NCI-H69 (cell line): Measurements from ENCODE around the gene SETD3.

Experiments
- DNase-seq: peaks from one replicate; lab custom pipeline; 2025; lab: John Stamatoyannopoulos, UW

Gene SETD3

GRCh38 chr14:99393059-99393655 lies 87.5 kb downstream of the SETD3 start:
- DNase-seq = peak; percentile 56

GRCh38 chr14:99391671-99392070 lies 89.0 kb downstream of the SETD3 start:
- no peak for DNase-seq

GRCh38 chr14:99389174-99389826 lies 91.4 kb downstream of the SETD3 start:
- peak; percentile 61 for DNase-seq

DNA sequence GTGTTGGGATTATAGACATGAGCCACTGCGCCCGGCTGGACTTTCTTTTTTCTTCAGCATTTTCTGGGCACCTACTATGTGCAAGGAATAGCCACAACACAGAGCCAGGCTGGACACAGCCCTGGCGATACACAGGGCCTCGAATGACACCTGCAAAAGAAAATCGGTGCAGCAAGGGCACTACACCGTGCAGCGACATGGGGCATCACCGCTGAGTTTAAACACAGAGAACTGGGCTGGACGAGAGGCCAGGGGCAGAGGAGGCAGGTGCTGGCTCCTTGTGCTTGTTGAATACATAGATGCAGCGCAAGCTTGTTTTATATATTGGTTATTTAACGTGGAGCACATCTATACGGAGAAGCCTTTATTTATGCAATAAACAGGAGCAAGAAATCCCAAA lies 92.4 kb downstream of the SETD3 start:
- DNase-seq = no peak

DNA sequence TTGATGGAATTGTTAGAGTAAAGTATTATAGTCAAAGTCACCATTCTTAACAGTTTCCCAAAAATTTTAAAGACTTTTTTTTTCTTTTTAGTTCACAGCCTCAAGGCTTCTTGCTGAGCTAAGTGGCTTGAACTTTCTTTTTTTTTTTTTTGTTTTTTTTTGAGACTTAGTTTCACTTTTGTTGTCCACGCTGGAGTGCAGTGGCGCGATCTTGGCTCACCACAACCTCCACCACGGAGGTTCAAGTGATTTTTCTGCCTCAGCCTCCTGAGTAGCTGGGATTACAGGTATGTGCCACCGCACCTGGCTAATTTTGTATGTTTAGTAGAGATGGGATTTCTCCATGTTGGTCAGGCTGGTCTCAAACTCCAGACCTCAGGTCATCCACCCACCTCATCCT lies 92.8 kb downstream of the SETD3 start:
- no peak for DNase-seq

DNA sequence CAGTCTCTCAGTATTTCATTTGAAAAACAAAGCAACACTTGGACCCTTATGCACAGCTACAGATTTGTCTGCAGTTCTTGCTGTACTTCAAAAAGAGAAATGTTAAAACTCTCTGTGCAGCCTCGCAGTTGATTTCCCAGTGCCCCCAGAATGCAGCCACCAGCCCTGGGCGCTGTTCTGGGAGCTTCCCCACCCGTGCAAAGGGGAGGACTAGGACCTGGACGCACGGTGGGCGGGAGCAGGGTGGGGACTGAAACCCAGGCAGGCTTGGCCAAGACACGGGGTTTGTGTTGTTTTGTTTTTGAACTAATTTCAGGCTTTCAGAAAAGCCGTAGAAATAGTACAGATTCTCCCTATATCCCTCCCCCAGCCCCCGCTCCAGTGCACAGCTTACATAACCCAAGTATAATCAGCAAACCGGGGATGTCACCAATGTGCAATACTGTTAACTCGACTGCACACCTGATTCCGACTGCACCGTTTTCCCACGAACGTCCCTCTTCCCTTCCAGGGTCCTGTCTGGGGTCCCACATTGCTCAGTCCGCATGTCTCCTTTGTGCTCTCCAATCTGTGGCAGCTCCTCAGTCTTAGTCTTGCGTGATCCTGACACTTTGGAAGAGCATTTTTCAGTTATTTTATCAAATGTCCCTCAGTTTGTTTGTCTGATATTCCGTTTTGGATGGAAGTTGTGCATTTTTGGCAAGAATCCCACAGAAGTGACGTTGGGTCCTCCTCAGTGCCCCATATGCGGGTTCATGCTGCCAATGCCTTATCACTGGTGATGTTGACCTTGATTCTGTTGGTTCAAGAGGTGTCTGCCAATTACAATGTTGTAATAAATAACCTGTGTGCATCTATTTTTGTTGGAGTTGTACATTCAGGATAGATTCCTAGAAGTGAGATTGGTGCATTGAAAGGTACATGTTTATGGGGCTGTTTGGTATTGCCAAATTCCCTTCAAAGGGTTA lies 95.9 kb downstream of the SETD3 start:
- DNase-seq = no peak

DNA sequence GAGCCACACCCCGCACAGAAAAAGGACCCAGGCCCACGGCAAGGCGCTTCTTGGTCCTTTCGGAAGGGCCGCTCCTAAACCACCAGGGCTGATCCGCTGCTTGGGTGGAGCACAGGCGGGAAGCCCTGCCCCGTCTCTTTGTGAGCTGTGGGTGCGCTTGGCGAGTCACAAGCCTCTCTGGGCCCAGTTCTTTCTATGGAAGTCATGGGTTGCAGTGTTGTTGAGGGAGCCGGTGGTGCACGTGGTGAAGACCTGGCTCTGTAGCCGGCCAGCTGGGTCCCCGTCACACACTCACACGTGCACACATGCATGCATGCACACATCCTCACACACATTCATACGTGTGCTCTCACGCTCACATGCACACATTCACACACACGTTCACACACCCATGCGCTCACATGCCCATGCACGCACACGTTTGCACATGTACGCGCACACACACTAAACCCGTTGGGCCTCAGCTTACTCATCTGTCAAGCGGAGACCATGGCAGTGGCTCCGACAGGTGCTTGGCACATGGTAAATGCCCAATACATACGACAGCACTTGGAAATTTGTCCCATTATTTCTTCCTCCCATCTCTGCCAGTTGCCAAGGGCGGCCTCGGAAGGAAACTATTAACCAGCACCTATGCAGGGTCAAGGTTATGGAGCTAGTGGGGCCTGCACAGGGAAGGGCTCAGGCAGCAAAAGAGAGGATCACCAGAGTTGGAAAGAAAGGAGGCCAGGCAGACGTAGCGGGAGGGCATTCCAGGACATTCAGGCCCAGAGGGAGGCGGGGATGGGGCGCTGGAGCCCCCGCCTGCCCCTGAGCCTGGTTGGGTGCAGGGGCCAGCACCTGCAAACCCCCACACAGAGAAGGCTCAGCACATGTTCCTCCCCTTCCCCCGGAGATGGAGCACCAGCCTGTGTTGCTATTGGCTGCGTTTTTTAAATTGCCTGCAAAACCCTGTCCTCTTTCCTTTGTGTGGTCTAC lies 96.9 kb downstream of the SETD3 start:
- DNase-seq = no peak

GRCh38 chr14:99382781-99383471 lies 97.7 kb downstream of the SETD3 start:
- DNase-seq = no peak

- no peak for DNase-seq
Measured at GRCh38 chr14:99382071-99382470, 98.6 kb downstream of the SETD3 start.

DNA sequence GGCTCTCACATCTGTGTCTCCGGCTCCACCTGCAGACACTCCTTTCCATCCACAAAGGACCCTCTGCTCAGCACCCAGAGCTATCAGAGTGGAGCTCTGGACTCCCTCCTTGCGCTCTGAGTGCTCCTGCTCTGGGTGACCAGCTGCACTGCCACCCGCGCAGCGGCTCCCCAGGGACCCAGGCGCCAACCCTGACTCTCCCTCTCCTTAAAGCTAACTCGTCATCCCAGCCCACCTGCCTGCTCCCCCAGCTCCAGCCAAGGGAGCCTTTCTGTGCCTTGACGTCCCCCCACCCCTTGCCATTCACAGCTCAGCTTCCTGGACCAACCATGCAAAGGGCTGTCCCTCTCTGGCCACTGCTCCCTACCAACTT lies 99.0 kb downstream of the SETD3 start:
- DNase-seq = no peak

- DNase-seq = no peak
Measured at GRCh38 chr14:99380991-99381687, 99.5 kb downstream of the SETD3 start.

DNA sequence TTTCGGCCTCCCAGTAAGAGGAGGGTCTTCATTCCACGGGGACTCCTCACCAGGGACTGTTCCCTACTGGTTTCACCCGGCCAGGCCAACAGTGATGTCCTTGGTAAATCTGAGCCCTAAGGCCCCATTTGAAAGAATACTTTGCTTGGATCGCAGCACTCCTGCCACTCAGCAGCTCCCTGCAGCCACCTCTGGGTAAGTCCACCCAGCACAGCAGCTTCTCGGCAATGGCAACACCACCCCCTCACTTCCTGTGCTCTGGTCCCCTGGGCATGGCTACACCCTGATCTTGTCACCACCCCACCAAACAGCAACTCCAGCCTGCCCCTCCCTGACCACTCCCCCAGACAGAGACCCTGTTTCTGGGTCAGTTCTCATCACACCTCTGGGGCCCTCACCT lies 100.3 kb downstream of the SETD3 start:
- no peak for DNase-seq

GRCh38 chr14:99378782-99379214 lies 101.9 kb downstream of the SETD3 start:
- DNase-seq = no peak

GRCh38 chr14:99377951-99378350 lies 102.7 kb downstream of the SETD3 start:
- no peak for DNase-seq

DNA sequence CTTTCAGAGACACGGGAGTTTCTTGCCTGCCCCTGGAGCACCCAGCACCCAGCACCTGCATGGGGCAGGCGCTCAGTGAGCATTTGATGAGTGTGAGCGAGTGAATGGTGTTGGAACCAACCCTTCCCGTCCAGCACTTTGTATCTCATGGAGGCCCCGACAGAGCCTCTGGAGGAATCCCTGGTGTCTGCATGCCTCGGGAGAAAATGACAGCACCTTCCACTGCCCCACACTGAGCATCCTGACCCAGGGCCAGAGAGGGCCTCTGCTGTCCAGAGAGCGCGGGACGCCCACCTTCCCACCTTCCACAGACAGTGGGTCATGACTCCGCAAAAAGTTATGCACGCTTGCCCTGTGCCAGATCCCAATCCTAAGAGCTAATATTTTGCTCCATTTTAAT lies 105.7 kb downstream of the SETD3 start:
- no peak for DNase-seq

- DNase-seq = no peak
Measured at GRCh38 chr14:99363616-99364290, 116.9 kb downstream of the SETD3 start.

DNA sequence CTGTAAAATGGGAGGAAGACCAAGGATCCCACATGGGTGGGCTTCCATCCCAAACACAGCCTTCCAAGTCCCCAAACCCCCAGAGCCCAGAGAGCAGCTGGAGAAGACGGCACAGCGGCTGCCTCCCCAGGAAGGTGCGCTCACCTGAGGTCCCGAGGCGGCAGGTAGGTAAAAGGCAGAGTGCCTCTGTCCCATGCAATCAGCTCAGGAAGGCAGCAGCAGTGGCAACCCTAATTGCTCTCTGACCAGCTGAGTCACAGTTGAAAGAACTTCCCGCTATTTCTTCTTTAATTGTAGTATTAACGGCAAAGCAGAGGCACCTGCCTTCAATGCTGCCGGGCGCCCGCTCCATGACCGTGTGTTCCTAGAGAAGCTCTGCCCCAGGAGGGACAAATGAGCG lies 117.6 kb downstream of the SETD3 start:
- no peak for DNase-seq

DNA sequence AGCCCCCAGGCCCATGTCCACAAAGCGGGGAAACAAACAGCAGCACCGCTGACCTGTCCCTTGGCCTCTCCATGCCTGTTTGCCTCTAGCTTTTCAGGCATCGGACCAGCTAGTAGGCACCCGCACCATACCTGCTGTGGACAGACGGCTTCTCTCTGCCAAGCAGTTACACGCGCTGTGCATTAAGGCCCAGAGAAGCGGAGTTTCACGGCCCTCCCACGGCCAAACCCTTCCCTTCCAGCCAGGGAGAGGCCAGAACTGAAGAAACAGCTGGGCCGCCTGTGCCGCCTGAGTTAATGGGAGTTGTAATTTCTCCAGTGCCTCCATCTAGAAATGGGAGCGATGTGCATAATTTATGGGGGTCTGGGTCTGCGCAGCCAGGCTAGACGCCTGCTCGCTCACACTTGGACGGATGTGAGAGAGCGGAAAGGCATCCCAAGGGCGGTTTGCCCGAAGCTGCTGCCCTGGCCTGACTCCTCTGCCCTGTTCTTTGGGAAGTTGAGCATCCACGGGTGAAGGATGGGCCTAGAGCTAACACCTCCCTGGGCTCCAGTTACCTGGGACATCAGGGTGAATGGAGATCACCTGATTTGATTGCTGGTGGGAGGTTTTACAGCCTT lies 119.0 kb downstream of the SETD3 start:
- DNase-seq = no peak

DNA sequence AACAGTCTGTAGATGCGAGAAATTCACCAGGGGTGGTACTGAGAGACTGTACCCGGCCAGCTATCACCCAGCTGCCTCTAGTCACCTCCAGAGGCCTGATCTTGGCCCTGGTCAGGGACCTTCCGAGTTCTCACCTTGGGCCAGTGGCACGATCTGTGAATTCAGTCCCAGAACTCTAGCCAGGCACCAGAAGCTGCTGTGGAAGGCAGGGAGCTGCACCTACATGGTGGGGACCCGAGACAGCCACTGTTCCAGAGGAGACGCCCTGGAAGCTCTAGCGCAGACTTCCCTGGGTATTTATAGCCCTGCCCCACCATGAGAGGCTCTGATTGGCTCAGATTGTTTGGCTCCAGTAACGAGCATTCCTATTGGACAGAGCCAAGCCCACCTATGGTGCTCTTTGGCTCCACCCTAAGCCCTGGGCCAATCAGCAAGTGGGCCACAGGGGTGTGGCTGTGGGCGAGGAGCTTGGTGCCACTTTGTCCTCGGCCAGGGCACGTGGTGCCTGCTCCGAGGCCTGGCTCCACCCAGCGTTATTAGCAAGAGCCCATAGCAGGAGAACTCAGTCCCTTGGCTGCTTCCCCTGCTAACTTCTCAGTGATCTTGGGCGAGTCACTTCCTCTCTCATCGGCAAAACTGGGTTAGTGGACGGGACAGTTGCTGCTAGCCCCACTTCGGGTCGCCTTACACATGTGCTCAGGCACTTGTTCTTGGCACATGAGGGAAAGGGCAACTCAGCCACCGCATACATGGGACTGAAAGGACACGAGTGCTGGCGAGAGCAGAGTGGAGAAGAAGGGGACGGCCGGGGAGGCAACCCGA lies 119.7 kb downstream of the SETD3 start:
- DNase-seq = no peak
